ENCODE data around the gene PAM.
"Not testable (repeated sequence)": the region's sequence is repeated elsewhere in the genome, so short reads cannot be mapped to it uniquely, and the experiment has no call there.

The PAM gene

DNA sequence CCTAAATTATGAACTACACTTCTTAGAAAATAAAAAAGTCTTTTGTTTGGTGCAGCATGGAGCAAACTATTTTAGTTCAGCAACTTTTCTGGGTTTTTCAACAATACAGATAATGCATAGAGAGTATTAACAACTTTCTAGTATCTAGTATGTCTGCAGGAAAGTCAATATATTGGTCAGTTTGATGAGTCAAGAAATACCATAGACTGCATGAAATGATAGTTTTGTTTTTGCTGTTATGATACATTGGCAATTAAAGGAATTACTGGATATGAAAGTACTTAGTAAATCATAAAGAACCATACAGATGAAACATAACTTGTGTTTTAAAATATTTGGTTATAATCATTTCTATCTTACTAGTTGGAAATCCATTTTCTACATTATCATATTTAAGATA, 191.3 kb downstream of the PAM start:
- no peak for DNase-seq

DNA sequence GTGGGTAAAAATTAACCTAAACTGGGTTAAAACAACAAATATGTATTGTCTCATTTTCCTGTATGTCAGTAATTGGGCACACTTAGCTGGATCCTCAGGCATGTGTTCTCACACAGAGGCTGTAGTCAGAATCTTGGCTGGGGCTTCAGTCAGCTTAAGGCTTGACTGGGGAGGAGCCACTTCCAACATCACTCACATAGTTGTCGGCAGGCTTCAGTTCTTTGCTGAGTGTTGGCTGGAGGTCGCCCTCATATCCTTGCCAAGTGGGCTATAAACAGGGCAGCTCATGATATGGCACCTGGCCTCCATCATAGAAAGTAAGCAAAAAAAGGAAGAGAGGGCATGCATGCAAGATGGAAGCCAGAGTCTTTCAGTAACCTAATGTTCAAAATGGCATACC, 191.9 kb downstream of the PAM start:
- DNase-seq = no peak

DNA sequence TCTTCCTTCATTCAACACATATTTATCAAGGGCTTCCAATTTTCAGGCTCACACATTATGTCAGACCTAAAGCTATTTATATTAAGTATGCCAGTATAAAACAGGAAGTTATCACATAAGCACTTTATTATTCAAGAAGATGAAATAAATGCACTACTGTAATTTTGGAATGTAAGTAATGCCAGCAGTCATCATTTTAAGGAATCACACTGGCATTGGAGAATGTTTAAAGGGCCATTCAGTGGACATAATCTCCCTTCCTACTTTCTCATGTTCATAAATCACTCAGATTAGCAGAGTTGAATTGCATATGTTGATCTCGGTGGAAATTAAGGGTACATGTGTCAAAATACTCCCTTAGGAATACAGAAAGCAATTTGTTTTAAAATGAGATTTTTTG, 200.4 kb downstream of the PAM start:
- no peak for DNase-seq

DNA sequence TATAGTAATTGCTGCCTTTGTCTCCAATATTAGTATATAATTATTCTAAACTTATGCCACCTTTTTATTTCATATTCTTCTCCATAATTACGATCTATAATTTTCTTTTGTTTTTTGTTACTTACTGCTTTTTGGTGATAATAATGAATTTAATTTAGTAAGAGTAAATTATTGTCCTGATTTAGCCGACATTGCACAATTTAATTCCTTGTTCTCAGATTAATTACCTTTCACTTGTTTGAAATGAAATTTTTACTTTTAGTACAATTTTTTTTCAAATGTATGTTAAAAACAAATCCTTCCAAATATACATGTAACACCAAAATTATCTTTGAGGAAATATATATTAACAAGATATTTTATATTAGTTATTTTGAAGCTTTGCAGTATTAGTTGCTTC, 201.5 kb downstream of the PAM start:
- DNase-seq = no peak

DNA sequence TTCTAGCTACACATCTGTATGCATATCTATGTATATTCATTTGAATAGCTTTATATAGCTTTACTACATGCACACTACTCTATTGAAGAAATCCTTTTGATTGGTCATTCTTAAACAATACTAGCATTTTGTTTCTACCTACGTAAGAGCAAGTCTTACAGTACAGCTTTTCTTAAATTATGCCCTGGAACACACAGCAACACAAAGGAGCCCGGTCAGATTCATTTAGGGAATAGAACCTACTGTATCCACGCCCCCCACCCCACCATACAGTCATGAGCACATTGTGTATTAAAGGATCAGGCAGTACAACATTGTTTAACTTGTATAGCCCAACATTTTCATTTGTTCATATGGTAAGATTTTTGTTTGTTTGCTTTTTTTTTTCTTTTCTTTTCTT, 202.0 kb downstream of the PAM start:
- no peak for DNase-seq

DNA sequence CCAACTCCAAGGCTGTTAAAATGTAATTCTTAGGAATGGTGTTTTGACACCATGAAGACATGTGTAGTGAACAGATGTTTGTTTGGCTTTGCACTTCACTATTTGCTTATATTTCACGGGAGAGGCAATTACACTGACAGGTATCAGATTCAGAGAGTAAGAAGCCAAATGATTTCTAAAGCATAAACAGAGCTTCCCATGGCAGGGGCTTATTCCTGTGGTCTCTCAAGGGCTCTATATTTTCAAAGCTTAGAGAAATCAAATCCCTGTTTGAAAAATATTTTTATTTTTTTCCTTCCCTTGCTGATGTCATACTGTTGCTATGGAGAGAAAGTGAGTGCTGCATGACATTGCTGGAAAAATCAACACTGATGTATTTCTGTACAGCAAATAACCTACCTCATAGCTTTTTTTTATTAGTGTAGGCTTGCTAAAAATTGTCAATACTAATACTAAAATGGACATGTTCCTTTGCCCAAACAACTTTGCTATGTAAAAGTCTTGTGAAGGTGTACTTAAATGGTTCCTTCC, 203.4 kb downstream of the PAM start:
- no peak for DNase-seq

DNA sequence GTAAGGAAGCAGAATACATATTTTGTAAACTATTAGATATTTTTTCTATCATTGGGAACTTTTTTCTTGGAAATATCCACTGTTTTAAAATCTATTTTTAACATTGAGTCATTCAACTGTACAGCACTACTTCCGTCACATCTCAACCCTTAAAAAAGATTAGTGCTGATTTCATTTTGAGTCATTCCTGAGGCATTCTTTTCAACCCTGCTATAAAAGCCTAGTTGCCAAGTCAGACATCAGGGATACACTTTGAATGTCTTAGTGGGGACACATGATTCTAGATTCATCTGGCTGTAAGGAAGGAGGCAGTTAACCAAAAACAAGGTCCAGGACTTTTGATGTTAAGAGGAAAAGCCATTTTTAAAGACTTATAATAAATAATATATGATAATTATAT, 203.9 kb downstream of the PAM start:
- DNase-seq = no peak

DNA sequence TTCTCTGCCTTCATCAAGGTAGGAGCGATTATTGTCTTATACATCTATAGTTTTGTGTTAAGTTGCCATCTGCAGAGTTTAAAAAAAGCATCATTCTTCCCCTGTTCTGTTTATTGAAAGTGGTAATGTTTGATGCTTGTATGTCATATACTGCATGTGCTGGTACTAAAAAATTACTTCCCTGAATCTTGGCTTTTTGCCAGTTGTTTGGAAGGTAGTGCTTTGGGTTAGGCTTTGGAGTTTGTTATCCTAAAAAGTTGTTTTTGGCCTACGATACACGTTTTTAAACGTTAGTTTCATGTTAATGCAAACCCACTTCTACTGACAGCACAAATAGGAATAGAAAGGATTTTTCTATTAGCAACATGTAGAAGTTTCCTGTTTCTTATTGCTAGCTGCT, 206.6 kb downstream of the PAM start:
- no peak for DNase-seq

DNA sequence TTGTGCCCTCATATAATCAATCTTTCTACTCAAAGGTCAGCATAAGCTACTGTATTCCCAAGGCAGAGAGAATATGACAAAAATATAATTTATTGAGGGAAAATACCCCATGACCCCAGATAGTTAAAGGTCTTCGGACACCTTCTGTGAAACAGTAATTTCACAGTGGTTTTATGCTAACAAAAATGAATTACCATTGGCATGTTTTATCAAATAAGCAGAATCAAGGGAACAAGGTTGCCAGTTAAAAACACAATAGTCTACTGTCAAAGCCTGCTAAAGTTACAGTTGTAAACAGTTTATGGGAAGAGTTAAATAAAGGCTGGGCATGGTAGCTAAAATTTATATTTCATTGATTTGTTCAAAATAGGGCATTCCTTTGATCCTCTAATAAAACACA, 210.5 kb downstream of the PAM start:
- DNase-seq = no peak

DNA sequence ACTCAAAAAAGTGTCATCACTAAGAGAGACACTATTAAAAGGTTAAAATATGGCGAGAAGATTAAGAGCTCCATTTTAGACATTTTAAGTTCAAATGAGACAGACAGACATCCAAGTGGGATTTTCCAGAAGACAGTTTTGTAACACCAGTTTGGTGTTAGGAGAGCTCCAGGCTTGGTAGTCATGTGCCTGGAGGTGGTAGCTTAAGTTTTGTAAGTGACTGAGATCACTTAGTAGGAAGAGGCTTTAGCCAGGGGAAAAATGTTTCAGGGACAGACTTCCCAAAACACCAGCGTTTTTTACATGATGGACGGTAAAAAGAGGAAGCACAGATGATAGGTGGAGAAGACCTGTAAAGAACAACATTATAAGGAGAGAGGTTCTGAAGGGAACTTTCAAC, 214.5 kb downstream of the PAM start:
- no peak for DNase-seq

DNA sequence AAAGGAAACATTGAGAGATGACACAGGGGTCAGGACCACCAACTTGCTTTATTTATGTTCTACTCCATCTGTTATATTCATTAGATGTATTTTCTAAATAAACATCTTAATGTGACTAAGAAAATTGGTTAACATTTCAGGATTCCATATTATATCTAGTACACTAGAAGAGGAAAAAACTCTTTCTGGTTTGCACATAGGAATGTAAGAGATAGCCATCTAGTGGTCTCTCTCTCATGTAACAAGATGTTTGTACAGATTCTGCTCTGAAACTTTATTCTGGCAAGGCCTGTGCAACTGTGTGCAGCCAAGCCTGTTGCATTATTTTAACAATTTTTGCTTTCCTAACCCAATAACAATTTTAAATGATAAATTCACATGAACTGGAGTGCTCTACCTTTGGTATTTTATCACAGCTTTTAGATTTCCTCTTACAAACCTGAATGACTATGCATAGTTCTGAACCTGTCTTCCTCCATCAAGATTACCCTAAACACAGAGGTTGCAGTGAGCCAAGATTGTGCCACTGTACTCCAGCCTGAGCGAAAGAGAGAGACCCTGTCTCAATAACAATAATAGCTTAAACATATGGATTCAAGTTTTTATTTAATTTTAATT, 216.7 kb downstream of the PAM start:
- no peak for DNase-seq

DNA sequence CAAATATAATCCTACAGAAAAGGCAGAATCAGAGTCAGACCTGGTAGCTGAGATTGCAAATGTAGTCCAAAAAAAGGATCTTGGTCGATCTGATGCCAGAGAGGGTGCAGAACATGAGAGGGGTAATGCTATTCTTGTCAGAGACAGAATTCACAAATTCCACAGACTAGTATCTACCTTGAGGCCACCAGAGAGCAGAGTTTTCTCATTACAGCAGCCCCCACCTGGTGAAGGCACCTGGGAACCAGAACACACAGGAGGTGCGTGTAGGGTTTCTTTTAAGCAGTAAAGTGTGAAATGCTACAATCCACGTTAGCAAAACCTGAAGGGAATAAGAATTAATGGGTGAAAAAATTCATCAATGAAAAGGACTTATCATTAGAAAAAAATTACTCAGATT, 219.1 kb downstream of the PAM start:
- DNase-seq = no peak

DNA sequence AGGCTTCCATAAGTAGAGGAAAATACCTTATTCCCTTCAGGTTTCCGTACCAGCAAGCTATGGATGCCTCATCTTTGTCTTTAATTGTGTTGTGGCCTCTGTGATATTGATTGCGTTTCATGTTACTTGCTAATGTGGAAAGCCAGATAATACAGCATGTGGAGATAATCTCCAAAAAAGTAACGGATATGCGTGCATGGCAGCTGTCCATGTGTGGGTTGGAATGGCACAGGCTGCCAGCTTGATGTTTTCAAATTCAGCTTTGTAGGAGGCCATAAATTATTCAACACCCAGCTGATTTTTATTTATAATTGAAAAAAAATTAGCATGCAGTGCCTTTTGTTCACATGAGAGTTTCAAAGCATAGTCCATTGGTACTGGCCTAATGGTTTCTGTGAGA, 219.9 kb downstream of the PAM start:
- no peak for DNase-seq

DNA sequence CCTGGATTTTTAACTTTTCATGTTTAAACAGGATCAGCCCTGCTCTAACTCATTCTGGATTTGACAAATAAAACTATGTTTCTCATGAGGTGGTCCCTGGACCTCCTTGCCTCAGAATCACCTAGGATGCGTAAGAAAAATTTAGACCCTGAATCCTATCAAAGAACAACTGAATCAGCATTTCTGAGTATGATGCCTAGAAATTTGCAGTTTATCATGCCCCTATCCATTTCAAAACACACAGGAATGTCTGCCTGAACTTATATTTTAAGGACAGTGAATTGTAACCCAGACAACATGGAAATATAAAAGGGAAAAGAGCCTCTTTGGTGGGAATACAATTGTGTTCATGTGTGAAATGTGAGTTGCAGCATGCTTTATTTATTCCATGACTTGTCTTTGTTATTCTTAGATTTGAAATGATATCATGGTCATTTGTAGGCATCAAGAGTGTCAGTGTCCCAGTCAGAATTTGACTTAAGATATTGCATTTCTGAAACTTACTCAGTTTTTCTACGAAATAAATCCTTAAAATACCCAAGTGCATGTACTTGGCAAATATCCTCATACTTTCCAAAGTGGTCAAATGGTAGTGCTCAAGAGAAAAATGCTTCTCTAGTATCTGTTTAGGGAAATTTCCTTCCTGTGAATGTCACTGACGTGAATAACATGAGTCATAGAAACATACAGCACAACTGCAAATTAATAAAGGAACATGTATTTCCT, 220.5 kb downstream of the PAM start:
- no peak for DNase-seq

DNA sequence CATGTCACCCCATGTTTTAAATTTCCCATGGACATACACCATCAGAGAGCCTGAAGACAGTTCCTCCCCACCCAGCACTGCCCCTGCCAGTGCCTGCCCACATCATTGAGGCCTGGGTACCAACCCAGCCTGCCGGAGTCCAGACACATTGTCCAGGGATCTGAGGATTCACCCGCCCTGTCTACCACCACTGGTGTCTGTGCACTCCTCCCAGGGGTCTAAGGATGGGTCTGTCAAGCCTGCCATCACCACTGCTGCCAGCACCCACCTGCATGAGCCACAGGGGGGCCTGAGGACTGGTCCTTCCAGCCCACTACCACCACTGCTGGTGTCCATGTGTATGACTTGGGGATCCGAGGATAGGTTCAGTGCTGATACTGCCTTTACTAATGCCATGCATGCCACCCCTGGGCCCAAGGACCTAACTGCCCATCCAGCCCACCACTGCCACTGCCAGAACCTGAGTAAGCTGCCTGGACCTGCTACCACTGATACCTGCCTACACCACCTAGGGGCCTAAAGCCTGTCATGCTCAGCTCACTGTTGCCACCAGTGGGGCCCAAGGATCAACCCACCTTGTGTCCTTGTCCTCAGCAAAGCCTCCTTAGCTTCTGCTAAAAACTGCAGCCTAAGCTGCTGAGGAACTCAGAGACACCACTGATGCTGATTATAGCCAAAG, 227.0 kb downstream of the PAM start:
- DNase-seq = no peak

DNA sequence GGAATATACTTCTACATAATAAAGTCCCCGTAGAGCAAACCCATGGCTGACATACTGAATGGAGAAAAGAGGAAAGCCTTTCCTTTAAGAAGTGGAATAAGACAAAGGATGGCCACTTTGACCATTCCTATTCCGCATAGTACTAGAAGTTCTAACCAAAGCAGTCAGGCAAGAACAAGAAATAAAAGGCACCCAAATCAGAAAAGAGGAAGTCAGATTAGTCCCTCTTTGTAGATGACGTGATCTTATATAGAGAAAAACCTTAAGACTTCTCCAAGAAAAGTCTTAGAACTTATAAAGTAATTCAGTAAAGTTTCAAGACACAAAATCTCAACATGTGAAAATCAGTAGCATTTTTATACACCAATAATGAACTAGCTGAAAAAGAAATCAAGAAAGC, 231.0 kb downstream of the PAM start:
- no peak for DNase-seq

DNA sequence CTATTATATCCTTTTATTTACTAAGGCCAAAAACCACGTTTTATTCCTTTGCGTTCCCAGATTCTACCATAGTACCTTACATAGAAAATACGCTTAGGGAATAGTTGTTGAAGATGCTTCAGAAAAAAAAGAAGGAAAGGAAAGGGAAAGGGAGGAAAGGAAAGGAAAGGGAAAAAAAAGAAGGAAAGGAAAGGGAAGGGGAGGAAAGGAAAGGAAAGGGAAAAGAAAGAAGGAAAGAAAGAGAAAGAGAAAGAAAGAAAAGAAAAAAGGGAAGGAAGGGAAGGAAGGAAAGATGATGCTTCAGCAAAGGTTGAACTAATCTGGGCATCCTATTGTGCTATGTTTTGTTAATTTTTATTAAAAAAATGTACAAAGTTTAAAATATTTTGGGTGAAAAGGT, 233.4 kb downstream of the PAM start:
- DNase-seq = no peak

DNA sequence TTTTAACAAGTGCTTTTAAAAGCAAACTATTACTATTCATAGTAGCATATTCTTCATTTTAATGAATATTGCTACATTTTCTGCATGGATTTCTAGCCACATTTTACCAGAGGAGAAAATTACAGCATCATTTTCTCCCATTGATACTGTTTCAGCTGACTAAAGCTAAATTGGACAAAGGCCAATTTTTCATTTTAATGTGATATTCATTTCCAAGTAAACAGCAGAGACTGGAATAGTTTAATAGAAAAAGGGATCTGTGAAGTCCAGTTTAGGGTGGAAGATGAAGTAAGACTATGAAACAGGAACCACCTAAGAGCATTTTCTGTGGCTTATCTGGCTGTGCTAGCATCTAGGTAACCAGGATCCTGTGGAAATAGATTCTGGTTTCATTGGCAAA, 236.7 kb downstream of the PAM start:
- DNase-seq = no peak

DNA sequence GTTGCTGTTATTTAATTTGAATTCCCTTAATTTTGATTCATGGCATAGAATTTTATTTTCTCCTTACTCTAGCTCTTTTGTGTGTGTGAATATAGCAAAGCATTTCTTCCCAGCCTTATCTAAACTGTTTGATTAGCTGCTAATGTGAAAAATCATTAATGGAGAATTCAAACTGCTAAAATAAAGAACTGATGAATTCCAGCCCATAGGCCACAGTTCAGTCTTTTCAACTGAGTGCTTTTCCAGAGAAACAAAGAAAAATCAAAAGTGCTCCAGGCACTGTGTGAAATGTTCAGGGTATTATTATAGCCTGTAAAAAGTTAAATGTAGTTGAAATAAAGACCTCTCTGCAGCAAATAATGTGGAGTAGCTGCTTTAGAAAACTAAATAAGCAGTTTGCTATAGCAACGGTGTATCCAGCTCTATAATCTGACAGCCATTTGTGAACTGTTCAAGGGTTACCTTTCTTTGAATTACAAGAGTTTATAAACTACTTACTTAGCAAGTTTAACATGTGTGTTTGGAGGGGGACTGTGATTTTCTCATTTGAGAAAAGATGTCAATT, 241.0 kb downstream of the PAM start:
- no peak for DNase-seq

DNA sequence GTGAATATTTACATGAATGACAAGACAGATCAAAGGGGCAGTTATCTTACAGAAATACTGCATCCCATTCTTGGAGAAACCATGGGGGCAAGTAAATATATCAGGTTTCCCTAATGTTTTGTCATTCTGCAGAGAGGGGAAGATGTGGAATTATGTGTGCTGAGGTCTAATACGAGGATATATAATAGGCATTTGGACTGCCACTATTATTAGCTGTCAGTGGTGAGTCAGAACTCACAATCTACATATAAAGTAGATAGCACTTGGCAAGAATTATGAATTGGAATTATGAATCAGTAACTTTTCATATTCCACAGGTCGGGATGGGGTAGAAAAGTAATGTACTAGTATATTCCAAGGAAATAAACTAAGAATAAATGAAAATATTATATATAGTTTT, 243.1 kb downstream of the PAM start:
- no peak for DNase-seq

DNA sequence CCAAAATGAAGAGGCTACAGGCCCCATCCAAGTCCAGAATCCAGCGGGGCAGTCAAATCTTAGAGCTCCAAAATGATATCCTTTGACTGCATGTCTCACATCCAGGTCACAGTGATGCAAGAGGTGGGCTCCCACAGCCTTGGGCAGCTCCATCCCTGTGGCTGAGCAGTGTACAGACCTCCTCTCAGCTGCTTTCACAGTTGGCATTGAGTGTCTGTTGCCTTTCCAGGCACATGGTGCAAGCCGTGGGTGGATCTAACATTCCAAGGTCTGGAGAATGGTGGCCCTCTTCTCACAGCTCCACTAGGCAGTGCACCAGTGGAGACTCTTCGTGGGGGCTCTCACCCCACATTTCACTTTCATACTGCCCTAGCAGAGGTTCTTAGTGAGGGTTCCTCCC, 244.1 kb downstream of the PAM start:
- no peak for DNase-seq

DNA sequence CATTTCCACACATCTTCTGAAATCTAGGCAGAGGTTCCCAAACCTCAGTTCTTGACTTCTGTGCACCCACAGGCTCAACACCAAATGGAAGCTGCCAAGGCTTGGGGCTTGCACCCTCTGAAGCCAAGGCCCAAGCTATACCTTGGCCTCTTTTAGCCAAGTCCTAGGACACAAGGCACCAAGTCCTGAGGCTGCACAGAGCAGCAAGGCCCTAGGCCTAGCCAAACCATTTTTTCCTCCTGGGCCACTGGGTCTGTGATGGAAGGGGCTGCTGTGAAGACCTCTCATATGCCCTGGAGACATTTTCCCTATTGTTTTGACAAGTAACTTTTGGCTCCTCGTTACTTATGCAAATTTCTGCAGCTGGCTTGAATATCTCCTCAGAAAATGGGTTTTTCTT, 244.5 kb downstream of the PAM start:
- DNase-seq = not testable (repeated sequence)

DNA sequence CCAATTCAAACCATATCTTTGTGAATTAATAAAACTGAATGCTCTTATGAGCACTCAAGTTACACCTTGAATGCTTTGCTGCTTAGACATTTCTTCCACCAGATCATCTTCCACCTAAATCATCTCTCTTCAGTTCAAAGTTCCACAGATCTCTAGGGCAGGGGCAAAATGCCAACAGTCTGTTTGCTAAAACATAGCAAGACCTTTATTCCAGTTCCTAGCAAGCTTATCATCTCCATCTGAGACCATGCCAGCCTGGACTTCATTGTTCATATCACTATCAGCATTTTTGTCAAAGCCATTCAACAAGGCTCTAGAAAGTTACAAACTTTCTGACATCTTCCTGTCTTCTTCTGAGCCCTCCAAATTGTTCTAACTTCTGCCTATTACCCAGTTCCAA, 245.0 kb downstream of the PAM start:
- DNase-seq = no peak

DNA sequence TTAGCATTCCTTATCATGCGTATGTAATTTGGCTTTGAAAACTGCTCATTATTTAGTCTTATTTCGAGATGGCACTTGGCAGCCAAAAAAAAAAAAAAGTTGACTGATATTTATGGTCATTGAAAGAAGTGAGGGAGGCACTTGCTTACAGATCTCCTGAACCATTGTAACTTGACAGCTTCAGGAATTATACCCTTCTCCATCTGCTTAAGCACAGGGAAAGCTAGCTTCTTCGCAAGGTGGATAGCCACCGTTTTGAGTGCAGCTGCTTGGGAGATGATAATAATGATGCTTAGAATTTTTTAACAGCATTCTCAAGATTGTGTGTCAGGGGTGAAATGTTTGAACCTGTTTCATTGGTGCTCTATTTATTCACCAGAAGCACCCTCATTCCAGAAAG, 248.8 kb downstream of the PAM start:
- DNase-seq = no peak

Data from islet precursor cell (in vitro differentiated cells).